ENCODE measurements around the gene DEPDC1.
"Not testable (repeated sequence)": the region's sequence is repeated elsewhere in the genome, so short reads cannot be mapped to it uniquely, and the experiment has no call there.

Gene DEPDC1

DNA sequence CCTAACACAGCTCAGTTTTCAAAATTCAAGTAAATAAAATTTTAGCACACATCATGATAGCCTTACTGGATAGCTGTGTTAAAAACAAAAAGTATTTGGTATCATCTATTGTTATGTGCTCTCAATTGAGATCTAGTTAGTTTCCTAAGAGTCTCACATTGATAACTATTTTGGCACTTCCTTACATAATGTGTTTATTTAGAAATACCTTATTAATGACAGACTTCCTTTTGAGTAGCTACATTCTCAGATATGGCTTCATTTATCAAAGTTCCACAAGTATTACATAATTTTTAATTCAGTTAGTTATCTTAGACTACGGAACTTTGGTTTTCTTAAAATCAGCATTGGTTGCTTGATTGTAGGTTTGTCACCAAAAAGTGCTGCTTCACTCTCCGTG lies 20.3 kb downstream of the DEPDC1 start:
- not testable (repeated sequence) for DNase-seq

DNA sequence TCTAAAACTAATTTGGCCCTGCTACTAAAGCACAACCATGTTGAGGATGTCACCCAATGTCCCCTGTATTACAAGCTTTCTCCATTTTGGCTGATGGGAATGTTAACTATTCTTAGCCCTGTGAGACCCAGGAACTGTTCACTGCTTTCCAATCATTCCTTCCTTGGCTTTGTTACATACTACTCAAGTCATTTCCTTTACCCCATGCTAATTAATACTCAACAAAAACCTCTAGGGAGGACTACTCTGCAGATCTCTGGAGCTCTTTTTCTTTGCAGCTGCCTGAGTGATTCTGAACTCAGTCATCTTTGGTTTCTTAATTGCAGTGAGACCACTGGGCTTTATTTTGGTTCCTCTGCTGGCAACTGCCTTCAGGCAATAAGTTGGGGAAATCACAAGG lies 23.8 kb downstream of the DEPDC1 start:
- DNase-seq, result no peak

DNA sequence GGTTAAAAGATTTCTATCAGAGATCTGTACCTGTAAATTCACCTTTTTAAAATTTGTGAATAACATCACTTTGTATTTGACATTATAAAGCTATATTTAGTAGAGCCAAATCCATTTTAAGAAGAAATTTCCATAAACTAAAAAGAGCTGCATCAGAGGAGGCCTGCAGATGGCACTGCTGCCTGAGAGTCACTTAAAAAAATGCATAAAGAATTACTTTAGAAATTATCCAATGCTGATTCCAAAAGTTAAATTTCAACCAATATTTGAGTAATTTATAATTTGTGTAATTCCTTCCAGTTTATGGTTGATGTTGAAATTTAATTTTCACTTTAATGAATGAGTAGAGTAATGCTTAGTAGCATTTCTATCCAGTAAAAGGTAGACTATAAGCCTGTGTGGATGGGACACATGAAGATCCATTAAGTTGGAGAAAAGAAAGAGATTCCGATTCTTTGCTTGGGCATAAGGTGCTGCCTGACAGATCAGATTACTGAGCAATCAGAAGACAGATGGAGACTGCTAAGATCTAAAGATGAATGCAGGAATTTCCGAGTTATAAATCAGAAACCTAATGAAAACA lies 26.4 kb downstream of the DEPDC1 start:
- DNase-seq, result peak; percentile 20

DNA sequence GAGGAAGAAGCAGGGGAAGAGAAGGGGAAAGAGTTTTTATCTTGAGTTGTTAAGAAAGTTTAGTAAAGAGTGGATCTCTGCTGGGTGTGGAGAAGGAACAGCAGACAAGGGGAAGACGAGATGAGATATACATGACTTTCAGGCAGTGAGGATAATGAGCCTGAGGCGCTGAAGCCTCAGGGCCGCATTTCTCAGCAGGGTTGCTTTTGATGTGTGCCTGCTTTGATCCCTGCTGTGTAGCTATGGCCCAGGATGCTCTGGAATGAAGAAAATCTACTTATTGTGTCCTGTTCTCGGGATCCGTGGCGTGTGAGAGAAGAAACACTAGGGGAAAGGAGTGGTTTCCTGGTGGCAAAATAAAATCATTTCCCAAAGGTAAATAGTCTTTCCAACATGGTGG lies 32.0 kb downstream of the DEPDC1 start:
- no peak for DNase-seq

DNA sequence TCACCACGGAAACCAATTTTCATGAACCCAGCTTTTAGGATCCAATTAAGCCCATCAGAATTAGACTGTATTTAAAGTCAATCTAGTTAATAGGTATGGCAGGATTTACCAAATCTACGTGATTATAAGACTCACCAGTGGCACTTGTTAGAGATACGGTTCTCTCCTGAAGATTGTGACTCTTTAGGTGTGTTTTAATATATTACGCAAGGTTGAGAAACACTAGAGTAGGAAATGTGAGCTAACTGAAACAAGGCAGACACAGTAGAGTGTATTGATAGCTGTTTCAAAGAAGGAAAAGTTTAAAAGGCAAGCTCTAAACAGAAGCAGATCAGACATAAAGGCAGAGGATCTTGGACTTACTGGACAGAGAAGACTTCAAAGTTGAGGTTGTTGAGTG lies 35.9 kb downstream of the DEPDC1 start:
- no peak for DNase-seq

DNA sequence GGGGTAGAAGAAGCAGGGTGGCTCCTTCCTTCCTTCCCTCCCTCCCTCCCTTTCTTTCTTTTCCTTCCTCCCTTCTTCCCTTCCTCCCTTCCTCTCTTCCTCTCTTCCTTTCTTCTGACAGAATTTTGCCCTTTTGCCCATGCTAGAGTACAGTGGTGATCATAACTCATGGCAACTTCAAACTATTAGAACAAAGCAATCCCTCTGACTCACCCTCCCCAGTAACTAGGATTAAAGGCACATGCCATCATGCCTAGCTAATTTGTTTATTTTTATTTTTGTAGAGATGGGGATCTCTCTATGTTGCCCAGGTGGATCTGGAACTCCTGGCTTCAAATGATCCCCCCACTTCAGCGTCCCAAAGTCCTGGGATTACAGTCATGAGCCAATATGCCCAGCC lies 37.1 kb downstream of the DEPDC1 start:
- DNase-seq, result no peak

DNA sequence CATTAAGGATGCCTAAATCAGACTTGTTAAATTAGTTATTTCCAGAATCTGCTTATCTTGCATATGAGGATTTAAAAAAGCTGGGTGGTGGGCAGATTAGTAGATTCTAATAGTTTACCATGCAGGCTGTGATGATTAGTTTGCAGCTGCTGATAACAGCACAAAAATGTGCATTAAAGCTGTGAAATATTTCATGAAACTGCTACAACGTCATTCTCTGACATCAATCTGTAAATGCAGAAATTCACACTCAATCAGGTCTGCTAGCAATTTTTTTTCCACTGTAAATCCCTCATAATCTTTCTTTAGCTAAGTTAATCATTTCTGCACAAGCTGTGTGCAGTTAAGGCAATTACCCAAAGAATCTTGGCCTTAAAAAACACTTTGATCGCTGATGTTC lies 37.8 kb downstream of the DEPDC1 start:
- DNase-seq, result no peak

DNA sequence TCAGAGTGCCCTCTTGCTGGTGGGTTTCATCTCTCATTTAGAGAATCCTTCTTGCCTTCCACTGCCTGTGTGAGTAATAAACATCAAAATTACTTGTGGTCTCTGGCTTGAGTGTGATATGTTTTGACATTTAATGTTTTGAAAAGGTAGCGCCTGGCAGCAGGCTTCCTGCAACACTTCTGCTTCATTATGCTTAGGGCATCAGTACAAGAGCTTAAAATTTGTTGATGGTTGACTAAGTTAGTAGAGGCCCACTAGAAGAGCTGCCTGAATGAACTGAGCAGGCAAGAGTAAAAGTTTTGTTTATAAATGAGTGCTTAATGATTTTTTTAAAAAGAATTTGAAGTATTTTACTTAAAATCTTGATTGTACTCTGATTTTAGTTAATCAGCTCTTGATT lies 40.7 kb downstream of the DEPDC1 start:
- DNase-seq, result no peak

DNA sequence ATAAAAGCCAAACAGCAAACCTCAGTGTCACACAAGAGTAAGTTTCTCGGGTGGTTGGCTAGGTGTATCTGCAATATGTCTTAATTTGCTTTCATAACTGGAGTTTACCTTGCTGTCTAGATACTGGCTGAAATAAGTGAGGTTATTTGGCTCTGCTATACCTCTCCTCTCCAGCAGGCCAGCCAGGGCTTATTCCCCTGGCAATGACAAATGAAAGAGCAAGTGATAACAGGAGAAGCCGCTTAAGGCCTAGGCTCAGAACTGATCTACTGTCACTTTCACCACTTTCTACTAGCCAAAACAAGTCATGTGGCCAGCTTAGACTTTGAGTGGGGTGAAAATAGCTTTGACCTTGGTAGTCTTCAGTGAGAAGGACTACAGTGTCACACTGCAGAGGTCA lies 42.3 kb downstream of the DEPDC1 start:
- no peak for DNase-seq

DNA sequence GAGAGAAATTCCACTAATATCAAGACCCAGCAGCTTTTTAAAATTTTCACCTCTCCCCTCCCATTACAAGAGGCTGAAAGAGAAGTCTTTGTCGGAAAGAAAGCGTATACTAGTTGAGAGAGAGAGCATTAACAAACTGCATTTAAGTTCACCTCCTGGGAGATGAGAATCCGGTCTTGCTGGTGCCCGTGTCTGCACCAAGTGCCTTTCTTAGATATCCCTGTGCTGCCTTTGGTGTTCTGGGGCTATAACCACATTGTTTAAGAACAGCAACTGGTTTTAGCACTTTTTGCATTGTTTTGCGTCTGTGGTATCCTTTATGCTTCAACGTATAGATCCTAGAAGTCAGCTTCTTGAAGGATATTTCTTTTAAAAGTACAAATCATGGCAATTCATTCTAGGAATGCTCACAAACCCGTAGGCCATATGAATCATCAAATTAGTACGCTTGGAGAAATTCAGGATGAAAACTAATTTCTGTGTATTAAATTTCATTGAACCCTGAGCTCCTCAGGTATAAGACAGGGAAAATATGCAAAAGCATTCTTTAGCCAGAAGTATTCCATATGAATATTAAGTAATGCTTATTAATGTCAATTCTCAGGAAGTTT lies 43.7 kb downstream of the DEPDC1 start:
- no peak for DNase-seq

DNA sequence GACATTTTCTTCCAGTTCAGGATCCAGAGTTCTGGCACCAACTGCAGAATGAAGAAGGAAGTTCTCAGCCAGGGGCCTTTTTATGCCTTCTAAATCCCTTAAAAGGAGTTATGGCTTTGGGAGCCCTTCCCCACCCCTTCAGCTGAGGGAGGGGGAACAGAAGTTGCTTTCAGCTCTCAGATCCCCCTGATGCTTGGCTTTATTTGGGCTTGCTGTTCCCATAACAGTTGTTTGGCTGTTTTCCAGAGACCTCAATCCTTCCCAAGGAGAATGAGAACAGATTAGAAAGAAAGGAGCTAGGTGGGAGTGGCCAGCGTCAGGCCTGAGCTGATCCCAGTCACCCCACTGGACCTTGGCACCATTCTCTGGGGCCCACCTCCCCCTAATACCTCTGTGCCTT lies 47.0 kb downstream of the DEPDC1 start, which contains the start of gene RPE65:
TSS of gene RPE65 (minus strand) at position 54 of the 400 bp plus-strand sequence. CDS start at position 5, 49 bp downstream.
- DNase-seq, result no peak

DNA sequence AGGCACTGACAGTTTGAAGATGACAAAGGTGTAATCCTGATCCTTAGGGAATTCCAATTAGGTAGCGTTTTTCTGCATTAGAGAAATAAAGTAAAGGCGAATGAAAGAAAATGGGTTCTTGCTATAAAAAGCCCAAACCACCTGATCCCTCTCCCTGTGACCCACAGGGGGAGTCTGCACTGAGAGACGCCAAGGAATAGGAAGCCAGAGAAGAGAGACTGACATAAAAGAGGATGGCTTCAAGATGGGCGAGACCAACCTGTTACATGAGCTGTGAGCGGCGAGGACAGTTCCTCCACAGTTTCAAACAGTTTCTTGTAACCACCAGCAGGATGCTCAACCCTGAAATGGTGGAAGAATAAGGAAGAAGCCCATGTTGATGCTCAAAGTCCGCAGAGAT lies 48.5 kb downstream of the DEPDC1 start:
- no peak for DNase-seq

DNA sequence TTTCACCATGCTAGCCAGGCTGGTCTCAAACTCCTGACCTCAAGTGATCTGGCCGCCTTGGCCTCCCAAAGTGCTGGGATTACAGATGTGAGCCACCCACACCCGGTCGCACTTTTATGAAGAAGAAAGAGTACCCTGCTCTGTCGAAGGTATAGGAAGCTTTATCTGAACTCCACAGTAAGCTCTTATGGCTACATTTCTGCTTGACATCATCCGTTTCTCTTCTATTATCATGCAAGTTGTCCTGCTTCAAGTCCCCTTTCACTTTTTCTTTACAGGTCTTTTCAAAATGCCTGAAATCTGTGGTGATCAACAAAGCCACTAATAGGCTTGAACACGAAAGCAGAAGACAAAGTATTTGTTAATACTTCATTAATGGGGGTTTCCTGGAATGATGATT lies 51.2 kb downstream of the DEPDC1 start:
- no peak for DNase-seq

DNA sequence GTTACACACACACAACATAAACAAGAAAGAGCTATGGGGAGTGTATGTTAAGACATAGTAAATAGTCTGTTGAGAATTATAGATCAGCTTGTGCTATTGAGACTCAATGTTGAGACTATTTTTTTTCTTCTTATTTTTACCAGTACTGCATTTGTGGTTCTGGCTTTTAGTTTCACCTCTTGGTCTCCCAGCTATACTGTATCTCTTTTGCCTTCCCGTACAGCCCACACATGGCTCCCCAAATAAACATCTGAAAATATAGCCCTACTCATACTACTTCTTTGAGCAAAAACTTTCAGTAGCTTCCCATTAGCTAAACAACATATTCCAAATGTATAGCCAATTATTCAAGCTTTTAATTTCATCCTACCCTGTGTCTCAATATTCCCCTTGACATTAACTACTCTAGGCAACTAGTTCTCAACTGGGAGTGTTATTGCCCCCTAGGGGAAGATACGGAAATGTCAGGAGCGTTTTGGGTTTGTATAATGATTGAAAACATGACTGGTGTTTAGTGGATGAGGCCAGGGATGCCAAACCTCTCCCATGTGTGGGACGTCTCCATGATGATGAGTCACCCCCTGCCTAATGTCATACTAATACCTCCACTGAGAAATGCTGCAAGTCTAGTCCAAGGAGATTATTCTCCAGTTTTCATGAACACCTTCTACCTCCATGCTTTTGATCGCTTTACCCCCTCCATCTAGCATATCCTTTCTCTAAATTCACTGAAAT lies 53.9 kb downstream of the DEPDC1 start:
- peak; percentile 10 for DNase-seq

DNA sequence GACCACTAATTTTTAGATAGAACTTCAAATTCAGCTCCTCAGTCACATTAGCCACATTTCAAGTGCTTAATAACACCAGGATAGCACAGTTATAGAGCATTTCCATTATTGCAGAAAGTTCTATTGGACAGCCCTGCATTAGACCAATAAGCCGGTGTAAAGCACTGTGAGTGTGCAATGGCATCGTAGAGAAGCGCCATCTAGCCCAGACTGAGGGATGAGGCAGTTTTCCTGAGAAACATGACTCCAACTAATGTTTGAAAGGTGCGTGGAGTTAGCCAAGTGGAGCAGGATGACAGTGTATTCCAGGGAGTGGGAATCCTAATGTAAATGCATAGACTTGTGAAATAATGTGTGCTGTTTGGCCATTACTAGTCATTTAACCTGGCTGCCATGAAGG lies 54.9 kb downstream of the DEPDC1 start:
- no peak for DNase-seq

DNA sequence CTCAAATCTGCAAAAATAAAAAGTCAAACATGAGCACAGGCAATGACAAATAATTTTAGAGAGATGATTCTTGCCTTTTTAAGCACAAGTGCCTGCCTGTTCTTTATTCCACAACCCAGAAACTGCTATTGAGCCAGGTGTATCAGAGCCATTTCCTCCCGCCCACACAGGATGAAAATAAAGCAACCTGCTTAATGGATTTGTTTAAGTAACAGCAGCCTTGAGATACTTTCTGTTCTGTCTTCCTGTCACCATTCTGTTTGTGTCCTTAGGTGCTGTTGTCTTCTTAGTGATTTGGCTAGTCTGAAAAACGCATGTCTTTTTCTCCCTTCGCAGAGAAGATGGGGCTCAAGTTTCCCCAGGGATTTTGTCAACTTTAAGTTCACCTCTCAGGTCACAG lies 58.6 kb downstream of the DEPDC1 start:
- no peak for DNase-seq

DNA sequence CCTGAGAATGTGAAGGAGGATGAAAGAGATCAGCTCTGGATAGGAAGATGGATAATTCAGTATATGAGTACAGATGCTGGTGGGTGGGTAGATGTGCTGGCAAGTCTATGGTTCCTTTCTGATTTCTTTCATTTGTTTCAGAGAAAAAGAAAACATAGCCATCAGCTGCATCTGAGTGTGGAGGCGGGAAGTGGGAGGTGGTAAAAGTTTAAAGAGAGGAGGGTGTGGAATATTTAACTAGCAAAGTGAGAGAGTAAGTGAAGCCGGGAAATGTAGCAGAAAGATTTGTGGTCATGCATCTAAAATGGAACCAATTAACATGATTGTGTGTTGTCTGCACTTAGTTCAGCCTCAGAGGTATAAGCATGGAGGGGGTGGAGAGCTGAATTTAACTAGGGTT lies 63.5 kb downstream of the DEPDC1 start:
- DNase-seq, result no peak

DNA sequence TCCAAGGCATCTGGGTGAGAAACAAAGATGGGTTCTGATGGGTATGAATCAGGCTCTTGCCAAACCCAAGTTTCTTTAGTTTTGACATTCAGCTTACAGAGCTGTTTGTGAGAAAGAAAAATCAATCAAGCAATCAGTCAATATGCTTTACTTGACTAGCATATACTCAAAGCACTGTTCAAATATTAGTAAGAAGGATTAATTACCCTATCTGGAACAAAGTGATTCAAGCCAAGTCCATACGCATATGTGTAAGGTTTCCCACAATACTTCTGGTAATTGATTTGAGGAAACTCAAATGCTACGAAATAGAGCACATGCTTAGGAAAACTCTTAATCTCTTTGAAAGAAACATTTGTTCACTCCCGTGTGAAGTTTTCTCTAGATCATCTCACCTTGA lies 65.8 kb downstream of the DEPDC1 start:
- DNase-seq, result no peak

DNA sequence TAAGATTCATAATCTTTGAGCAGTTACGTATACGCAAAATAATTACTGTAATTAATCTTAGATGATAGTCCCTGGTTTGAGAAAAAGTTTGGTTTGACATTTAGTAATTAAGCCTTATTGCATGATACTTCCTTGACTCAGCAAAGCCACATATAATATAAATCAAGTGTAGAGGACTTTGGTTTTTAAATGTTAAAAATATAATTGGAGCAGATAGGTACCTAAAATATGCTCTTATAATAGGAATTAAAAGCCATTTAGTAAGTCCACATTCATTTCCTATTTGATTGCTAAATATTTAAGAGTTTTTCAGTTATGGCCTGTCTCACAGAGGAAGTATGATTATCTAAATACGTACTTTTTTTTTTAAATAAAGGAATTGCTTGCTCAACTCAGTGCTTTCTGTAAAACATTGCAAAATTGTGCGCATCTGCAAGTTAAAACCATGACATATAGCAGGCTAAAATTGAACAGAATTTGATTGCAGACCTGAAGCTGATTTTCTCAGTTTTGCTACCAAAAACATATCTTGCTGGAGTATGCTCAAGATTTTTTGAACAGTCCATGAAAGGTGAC lies 67.6 kb downstream of the DEPDC1 start:
- no peak for DNase-seq

DNA sequence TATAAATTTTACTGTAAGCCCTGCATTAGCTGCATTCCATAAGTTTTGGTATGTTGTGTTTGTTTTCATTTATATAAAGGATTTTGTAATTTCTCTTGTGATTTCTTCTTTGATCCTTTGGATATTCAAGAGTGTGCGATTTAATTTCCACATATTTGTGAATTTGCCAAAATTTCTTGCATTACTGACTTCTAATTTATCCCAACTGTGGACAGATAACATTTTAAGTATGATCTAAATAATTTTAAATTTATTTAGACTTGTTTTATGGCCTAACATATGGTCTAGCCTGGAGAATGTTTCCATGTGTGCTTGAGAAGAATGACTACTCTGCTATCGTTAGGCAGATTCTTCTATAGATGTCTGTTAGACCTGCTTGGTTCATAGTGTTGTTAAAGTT lies 70.3 kb downstream of the DEPDC1 start:
- DNase-seq, result no peak
